ENCODE measurements around the gene FBP1.
"Not testable (repeated sequence)": the region's sequence is repeated elsewhere in the genome, so short reads cannot be mapped to it uniquely, and the experiment has no call there.

Gene FBP1

GRCh38 chr9:94611638-94612068 is 27.7 kb downstream of the FBP1 start:
- no peak for DNase-seq

- DNase-seq = no peak
These were observed 29.1 kb downstream of the FBP1 start for GRCh38 chr9:94610181-94610606.

GRCh38 chr9:94607423-94607691 is 32.0 kb downstream of the FBP1 start:
- DNase-seq = no peak

DNA sequence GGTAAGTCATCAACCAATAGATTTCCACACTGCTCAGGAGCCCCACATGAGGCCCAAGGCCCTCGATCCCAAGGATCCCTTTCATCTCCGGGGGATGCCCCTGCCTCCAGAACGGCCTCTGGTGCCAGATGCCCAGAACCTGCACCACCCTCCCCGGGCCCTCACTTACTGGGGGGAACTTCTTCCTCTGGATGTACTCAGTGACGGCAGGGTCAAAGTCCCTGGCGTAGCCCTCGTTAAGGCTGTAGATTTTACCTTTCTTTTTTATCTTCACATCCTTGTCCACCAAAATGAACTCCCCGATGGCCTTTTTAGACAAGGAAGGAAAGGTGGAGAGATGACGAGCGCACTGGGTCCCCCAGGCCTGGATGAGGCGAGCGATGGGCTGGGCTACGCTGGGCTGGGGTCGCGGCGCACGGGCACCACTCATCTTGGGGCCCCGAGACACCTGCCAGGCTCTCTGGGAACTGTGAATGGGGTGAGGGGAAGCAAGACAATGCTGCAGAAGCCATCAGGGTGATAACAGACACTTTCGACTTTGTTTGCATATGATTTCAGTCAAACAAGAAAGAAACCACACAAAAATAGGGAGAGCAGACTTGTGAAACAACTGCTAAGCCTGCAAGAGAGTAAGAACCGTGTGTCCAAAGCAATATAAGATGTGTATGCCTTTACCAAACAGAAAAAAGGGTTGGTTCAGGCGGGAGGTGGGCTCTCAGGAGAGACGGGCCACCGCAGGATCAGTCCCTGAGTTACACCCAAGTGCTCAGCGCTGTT is 32.5 kb downstream of the FBP1 start:
- no peak for DNase-seq

DNA sequence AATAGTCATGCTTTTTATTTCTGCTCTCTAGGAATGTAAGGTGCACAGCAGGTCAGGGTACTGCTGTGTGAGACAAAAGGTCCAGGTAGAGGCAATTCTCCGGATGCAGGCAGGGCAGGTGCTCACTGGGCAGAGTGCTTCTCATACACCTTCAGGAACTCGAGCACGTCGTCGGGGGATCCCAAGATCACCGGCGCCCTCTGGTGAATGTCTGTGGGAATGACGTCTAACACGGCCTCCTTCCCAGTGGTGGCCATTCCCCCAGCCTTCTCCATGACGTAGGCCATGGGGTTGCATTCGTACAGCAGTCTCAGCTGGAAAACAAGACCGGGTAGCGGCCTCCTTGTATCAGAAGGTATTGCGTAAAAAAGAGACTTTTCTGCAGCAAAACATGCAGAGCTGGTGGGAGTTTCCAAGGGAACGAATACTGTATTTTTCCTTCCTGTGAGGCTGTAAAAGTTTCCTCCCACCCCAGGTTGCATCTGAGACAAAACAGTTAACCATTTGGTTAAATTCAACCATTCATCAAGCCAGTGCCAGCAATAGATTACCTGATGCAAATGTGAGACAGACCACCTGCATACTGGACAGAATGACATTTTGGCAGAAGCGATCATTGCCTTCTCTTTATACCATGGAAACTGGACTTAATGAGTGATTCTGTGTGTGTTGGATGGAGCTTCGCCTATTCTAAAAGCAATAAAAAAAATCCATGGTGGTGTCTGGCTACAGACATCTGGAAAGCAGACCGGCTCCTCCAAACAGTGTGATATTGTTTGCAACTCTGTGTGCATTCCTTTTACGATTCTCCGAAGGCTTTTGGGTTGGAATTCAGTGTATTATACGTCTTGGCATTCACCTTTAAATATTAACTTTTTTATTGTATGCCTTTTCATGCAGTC is 35.8 kb downstream of the FBP1 start:
- peak; percentile 78 for DNase-seq

- no peak for DNase-seq
These were observed 36.7 kb downstream of the FBP1 start for GRCh38 chr9:94602666-94603065.

- DNase-seq = no peak
These were observed 38.6 kb downstream of the FBP1 start for GRCh38 chr9:94600715-94601114.

GRCh38 chr9:94600258-94600657 is 39.1 kb downstream of the FBP1 start:
- no peak for DNase-seq

- no peak for DNase-seq
These were observed 40.2 kb downstream of the FBP1 start for GRCh38 chr9:94599102-94599501.

- DNase-seq = no peak
These were observed 45.6 kb downstream of the FBP1 start, which contains the start of gene FBP2 for GRCh38 chr9:94593459-94594345. Gene FBP2, minus strand, starts transcription at chr9:94593824. Its CDS starts 98 bp downstream, at chr9:94593726.

GRCh38 chr9:94592683-94593082 is 46.6 kb downstream of the FBP1 start:
- not testable (repeated sequence) for DNase-seq

GRCh38 chr9:94591876-94592275 is 47.4 kb downstream of the FBP1 start:
- DNase-seq = no peak

- not testable (repeated sequence) for DNase-seq
These were observed 48.2 kb downstream of the FBP1 start for GRCh38 chr9:94591046-94591545.

DNA sequence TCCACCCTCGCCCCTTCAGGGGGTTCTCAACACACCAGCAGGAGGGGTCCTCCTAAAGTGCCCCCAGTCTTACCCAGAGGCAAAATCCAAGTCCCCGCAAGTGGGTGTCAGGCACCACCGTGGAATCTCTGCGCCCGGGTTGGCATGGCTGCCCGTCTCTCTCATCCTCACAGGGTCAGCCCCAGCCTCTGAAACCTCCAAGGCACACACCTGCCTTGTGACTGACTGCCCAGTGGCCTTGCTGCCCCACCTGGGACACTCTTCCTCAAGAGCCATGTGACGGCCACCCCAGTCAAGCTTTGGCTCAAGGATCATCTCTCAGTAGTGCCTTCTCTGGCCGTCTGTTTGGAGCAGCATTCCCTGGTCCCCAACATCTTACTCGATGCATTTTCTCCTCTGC is 50.6 kb downstream of the FBP1 start:
- DNase-seq = no peak

- DNase-seq = no peak
These were observed 52.5 kb downstream of the FBP1 start for GRCh38 chr9:94586814-94587213.

- DNase-seq = no peak
These were observed 53.0 kb downstream of the FBP1 start for GRCh38 chr9:94586316-94586715.

DNA sequence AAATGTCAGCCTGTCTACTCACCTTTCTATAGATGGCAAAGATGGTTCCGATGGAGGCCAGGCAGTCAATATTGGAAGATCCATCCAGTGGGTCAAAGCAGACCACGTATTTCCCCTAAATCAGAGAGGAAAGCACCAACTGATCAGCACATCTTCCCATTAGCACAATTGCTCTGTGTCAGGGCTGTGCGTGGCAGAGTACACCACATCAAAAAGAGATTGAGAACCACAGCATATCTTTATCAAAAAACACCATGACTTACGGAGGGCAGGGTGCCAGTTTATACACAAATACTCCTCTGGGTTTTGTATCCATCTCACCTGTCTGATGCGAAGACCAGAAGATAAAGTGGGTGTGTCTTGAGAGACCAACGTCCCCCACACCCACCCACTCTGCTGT is 54.8 kb downstream of the FBP1 start:
- no peak for DNase-seq

DNA sequence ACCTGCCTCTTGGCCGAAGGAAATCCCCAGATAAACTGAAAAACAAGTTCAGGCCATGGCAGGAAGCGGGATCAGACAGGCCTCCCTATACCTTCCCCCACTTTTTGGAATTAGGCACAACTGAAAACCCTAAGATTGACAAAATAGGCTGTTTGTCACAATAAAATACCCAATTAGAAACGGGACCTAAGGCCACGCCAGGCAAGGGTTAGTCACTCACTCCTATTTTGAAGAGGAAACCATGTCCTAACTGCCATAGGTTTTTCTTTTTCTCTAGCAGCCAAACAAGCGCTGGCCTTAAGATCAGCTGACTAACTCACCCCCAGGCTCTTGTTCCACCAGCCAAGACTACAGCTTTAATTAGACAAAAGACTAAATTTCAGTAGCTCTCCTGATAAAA is 57.6 kb downstream of the FBP1 start:
- DNase-seq = no peak

DNA sequence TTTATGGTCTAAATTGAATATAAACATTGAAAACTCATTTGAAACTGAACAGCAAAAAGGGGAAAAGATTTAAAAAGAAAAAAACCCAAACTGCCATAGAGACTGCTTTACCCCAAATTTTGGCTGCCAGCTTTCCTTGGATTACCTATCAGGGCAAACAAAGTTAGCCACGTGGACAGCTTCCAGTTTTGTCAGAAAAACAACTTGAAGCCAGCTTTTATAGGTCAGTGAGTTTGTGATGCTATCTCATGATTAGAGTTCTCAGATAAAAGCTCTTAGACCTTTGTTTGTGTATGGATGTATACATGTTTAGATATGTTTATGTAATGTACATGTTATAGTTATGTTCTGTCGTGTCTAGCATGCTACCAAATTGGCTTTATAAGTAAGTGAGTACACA is 61.7 kb downstream of the FBP1 start:
- no peak for DNase-seq

GRCh38 chr9:94577036-94577435 is 62.3 kb downstream of the FBP1 start:
- no peak for DNase-seq

DNA sequence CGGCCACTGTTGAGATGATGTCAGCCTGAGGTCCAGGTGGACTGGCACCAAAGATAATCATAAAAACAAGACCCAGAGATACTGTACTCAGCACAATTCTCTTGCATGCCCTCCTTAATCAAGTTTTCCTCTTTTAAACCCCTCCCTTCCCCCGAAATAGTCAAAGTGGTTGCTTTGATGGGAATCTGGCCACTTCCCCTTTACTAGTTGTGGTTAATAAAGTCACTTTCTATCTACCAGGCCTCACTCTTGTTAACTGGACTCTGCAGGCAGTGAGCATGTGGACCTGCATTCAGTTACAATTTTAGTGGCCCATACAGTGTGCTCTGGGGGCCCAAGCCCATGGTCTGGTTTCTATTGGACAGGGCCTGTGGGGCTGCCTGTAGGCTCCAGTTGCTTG is 63.2 kb downstream of the FBP1 start:
- DNase-seq = no peak

DNA sequence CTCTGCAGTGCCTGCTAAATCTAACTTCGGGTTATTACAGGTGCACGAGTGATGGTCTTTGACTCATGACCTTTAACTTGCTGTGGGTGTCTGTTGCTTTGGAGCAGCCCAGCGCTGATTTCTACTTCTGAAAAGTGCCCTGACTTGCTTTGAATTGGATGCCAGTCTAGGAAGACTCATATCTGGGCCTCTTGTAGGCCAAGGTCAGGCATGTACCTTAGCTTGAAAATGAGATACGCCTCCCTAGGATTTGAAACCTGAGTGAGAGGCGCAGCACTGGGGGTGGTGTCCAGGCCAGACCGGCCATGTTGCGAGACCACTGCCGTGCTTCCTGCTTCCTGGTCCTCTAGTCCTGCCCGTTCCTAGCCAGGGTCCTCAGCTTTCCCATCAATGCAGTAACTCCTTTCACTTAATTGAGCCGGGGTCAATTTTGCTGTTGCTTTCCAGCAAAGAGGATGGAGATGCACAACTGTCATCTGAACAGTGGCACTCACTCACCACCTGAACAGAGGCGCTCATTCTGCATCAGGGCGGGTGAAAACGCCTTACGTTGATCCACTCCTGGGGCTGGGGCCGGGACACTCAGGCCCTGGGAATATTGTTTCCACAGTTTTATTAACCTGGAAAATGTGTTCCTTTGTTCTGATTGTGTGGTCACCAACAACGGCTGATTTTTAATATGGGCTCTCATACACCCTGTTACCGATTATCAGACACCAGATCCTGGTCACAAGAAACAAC is 70.2 kb downstream of the FBP1 start:
- DNase-seq = no peak
